ENCODE measurements around the gene DIAPH3.

The DIAPH3 gene

DNA sequence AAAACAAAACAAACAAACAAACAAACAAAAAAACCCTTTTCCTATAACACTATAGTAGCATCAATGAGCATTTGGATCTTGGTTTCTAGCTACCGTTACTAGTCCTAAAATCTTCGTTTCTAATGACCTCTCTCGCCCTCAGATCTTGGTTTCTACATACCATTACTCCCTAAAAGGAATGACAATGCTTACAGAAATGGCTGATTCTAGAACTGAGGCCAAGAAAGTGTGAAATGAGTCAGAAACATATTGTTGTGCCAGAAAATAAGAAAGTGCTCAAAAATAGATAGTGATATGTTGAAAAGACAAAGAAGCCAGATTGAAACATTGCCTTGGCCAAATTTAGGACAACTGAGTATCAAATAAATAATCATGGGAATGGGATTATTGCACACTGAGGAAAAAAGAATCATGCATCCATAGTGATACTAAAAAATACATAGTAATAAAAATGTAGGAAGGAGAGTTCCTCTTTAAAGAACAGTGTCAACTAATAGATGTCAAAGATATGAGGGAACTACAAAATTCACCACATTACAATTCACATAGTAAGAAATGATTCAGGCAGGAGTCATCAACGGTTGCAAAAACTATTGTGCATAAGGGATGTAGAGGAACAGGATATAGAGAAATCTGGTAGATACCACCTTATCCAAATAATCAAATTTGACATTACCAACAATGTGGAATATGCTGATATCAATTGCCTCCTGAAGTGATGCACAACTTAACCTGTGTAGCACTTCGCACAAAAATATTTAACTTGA is 386.6 kb downstream of the DIAPH3 start:
- no peak for DNase-seq (ENCODE audit: low spot score)

DNA sequence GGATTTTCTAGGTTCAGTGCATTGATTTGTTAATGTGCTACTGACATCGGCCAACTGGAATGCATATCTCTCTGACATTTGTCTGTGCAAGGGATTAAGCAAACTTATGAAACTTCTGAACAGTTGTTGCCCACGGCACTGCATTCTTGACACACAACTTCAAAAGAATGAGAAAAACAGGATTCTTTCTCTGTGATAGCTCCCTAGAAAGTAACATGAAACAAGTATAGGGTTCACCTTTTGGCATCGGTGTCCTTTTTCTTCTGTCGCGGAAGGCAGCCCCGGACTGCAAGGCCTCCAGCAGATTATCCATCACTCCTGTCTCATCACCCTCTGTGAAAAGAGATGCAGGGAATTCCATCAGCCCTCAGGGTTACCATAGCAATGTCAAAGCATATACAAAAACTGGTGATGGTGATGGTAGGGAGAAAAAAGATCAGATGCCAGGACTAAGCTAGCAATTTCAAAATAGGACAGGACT is 389.2 kb downstream of the DIAPH3 start:
- no peak for DNase-seq (ENCODE audit: low spot score)

DNA sequence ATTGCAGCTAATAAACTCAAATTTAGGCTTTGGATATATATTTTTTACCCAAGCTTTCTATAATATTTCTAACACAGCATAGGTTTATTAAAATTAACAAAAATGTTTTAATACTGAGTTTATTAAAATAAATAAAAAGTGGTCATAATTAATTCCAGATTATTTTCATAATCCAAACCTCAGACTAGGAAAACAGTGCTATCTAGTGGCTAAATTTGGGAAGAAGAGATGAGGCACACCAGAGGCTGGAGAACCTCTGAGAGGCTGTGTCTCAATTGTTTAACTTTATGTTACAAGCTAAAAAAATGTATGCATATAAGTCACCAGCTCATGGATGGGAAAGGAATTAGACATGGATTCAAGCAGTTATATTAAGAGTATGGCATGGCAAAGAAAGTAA is 392.5 kb downstream of the DIAPH3 start:
- no peak for DNase-seq (ENCODE audit: low spot score)

DNA sequence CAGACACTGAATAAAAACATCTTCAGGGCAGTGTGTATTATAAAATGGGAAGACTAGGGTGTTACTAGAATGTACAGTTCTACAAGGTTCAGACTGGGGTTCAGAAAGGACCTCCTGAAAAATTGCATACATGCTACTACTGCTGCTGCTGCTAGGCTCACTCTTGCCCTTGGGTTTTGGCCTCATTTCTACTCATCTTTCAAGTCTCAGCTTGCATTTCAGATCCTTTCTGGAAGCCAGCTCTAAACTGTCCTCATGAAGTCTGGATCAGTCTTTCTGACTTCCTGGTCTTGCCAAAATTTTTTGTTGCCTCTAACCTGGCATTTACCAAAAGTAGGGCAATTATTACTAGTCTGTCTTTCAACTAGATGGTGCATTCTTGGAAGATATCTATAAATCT is 393.3 kb downstream of the DIAPH3 start:
- DNase-seq (ENCODE audit: low spot score): no peak

DNA sequence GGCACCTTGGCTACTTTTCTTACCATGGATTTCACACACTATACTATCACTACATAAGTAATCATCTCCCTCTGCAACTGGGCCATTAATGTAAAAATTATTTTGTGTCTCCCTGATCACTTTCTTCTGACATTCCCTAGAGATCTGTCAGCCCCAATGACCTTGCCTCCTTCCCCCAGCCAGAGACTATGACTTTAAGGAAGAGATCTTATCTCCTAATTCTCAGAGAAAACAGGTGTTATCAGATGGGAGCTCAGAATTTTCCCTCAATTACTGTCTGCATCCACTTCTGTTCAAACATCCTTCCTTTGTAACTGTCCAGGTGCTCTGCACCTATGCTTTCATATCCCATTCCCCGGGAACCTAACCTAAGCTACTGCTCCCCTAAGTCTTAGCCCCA is 397.5 kb downstream of the DIAPH3 start:
- no peak for DNase-seq (ENCODE audit: low spot score)

DNA sequence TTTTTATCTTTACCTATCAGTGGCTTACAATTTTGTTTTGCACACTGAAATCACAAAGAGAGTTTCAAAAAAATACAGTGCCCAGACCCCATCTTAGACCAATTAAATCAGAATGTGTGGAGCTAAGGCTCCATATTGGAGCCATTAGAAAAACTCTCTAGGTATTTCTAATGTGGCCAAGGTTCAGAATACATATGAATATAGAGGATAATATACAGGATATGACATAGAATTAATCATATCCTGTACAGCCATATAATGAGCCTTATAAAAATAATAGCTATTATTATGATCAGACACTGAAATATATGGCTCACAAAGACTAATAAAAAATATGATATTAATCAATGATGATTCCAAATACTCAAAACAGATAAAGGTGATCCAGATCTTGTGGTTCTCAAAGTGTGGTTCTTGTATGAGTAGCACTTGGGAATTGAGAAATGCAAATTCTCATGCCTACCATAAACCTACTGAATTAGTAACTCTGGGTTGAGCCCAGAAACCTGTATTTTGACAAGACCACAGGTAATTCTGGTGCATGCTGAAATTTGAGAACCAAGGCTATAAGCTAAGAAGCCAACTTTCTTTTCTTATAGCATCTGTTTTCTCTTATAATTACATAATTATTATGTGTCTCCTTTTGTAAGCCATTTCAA is 408.0 kb downstream of the DIAPH3 start:
- DNase-seq (ENCODE audit: low spot score): no peak

DNA sequence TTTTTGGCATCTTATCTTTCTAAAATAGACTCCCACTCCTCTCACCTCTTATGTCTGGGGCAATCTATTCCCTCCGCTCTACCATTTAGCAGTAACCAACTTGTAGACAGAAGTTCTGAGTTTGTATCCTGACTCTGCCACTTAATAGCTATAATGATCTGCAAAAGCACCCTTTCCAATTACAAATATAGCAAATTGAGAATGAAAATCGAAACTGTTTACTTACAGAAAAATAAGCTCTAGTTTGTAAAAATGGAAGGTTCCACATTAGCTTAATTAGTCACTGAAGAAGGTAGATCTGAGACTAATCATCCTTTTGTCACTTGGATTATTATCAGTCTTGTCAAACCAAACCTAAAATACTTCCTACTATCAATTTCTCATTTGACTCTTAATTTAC is 409.3 kb downstream of the DIAPH3 start:
- DNase-seq (ENCODE audit: low spot score): no peak

DNA sequence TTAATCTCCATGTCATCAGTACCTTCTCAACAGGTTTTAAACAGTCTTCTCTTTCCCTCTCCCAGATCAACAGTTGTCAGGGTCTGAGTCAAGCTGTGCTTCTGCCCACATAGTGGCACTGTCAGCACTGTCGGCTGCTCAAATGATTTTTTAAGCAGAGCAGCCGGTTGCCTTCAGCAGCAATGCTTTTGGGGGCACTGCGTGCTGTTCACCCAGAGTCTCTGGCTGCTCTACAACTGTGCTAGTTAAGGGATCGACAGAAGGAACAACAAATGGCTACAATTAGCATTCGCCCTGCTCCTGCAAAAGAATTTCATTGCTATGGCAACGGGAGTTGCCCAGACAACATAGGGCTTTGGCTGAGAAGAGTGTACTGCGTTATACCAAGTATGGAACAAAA is 412.9 kb downstream of the DIAPH3 start:
- DNase-seq (ENCODE audit: low spot score): no peak

DNA sequence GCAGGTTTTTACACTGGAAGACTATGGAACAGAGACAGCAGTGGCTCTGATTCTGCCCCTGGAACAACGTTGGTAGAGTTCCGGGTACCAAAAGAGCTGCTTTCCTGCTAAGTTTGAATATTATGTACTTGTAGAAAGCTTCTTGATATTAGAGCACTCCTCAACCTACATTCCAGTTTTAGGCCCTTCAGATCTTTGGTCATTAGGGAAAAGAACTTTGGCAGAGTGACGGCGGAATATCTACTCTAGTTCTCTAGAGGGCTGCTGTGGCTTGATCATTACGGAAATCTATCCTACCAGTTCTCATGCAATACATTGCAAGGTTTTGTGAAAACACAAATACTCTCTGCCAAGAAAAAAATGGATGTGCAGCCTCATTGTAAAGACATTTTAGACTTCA is 415.7 kb downstream of the DIAPH3 start:
- no peak for DNase-seq (ENCODE audit: low spot score)

DNA sequence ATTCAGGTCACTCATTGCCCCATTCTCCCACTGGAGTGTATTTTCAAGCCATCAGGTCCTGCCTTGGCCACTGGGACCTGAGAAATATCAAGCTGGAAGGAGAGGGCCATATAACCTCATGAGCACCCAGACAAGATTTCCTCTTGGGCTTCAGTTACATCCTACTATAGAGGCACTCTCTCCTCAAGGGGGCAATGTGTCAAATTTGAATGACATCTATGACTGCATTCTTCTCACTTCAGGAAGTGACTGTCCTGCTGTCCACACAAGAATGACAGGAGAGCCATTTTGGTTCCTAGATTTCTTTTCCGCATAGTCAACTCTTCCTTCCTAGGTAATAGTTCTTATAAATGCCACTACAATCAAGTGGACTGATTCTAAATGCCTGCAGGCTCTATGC is 416.2 kb downstream of the DIAPH3 start:
- no peak for DNase-seq (ENCODE audit: low spot score)

DNA sequence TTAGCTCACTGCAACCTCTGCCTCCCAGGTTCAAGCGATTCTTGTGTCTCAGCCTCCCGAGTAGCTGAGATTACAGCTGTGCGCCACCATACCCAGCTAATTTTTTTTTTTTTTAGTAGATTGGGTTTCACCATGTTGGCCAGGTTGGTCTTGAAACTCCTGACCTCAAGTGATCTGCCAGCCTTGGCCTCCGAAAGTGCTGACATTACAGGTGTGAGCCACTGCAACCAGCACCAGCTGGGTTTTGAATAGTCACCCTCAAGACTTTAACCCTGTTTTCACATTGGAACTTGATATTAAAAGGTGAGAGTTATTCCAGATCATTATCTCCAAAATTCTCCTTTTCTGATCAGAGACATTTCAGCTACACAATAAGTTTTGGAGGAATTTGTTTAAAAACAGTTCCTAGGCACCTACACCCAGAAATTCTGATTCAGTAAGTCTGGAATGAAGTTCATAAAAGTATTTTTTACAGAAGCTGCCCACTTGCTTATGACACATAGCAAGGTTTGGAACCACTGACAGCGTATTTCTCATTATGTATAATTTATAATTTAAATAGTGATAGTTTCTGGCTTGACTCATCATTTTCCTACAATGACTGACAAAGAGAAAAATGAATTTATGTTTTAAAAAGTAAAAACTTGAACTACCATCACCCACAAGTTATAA is 417.3 kb downstream of the DIAPH3 start:
- DNase-seq (ENCODE audit: low spot score): no peak

DNA sequence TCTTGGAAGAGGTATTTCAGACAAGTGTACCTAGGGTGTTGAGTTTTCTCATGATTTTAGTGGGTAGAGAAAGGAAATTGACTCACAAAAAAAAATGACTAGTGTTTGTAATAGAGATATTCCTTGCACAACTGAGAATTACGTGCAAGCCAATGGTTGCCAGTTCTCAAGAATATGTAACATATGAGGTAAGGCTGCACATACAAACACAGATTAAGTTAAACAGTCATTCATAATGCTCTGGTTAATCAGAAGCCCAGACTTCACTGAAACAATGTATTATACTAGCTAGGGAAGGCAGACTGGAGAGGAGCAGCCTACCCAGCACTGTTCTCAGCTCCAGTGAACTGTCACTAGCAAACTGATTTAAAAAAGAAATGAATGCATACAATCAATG is 418.3 kb downstream of the DIAPH3 start:
- DNase-seq (ENCODE audit: low spot score): no peak

DNA sequence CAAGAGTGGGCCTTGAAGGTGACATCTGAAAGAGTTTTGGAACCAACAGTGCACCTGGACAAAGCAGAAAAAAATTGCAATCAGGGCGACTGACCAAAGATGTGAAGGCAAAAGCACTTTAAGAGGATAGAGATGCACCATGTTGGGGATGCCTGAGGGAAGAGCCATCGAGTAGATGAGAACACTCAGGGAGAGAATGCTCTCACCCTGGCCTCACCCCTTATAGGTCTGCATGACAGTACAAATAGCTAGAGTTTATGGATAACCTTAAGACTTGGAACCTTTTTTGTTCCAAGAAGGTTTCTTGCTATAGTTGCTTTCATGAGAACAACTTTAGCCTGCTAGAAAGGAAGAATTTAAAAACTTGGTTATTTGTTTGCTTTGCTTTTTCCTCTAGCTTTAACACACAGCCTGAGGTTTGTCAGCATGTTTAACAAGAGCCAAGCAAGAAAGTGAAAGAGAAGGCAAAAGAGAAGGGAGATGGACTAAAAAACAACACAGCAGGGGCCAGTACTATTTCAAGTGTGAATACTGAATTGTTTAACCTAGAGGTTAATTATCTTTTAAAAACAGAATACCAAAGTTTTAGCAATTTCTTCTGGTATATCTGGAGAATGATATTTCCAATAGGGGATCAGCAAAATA is 418.9 kb downstream of the DIAPH3 start:
- no peak for DNase-seq (ENCODE audit: low spot score)

DNA sequence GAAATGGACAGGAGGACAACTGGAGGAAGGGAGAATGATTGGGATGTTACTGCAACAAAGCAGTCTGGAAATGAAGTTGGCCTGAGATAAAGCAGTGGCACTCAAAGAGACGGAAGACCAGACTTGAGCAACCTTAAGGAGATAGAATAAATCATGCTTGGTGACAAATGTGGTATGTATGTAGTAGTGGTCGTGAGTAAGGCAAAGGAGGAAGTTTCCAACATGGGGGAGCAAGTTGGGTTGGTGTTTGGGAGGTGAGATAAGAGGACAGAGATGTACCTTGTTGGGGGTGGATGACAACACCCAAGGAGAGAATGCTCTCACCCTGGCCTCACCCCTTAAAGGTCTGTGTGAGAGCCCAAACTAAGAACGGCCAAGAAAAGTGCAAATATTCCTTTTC is 420.5 kb downstream of the DIAPH3 start:
- no peak for DNase-seq (ENCODE audit: low spot score)

DNA sequence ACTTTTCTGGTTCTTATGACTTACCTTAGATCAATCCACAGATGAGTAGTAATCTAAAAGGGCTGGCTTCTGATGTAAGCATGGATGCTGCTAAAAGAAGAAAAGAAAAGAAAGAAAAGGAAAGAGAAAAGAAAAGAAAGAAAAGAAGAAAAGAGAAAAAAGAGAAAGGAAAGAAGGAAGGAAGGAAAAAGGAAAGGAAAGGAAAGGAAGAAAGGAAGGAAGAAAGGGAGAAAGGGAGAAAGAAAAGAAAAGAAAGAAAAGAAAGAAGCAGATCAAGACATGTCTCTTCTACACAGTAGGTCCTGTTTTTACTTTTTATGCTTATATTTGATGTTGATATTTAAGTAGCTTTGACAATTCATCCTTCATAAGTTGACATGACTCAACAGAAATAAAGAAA is 421.3 kb downstream of the DIAPH3 start:
- no peak for DNase-seq (ENCODE audit: low spot score)

DNA sequence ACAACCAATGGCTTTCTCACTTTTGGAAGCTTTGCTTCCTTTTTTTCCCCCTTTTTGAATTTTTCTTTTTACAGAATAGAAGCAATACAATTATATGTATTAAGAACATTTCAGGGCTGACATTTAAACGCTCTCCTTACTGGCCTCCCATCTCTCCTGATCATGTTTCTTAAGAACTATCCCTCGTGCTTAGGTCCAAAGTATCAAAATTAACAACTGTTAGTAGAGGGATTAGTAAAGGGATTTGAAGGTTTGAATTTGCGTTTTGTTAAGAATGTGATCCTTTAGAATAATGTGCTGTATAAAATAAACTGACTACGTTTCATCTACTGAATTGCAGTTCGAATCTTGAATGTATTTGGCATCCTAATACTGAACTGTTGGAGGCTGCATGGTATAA is 424.8 kb downstream of the DIAPH3 start:
- DNase-seq (ENCODE audit: low spot score): no peak

DNA sequence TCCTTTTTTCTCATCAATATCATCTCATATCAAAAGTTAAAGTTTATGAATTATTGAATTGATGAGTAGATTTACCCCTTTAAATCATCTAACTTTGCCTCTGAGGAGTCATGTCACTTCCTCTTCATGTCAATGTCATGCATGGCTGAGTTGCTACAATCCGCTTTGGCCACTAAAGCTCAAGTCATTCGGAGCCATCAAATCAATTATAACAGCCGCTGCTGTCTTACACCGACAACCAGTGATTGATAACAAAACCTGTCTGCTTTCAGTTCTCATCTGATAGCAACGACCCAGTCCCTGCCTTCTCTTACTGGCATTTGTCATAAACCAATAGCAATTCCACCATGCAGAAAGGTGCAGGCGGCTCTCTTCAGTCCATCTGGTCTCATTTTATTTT is 429.3 kb downstream of the DIAPH3 start:
- no peak for DNase-seq (ENCODE audit: low spot score)

DNA sequence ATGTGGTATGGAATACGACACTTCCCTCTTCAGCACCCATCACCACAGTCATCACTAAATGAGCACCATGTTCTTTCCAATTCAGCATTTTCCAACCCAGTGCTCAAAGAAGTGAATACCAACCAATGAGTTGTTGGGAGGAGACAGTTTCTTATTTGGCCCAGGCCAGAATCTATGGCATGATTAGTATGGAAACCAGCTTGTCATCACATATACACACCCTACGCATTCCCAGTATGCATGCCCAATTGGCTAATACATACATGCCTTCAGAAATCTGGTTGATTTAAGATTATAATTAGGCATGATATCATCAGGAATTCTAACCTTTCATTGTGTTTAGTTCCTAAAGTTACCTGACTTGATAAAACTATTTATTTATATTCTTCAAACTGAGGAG is 430.0 kb downstream of the DIAPH3 start:
- no peak for DNase-seq (ENCODE audit: low spot score)

DNA sequence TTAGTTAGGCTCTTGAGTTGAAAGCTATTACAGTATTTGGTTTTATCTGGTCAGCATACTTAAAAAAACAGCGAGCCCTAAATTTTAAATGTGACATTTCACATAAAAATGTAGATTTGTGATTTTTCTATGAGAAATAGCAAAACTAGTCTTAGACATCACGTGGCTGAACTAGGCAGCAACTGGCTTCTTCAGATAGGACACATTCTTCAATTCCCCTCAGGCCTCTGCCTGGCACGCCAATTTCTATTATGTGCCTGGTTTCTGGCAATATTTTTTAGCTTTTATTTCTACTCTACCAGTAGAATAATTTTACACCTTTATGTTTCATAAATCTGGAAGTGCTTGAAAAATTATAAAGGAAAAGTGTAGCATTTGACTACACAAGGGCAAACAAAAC is 433.7 kb downstream of the DIAPH3 start:
- no peak for DNase-seq (ENCODE audit: low spot score)

DNA sequence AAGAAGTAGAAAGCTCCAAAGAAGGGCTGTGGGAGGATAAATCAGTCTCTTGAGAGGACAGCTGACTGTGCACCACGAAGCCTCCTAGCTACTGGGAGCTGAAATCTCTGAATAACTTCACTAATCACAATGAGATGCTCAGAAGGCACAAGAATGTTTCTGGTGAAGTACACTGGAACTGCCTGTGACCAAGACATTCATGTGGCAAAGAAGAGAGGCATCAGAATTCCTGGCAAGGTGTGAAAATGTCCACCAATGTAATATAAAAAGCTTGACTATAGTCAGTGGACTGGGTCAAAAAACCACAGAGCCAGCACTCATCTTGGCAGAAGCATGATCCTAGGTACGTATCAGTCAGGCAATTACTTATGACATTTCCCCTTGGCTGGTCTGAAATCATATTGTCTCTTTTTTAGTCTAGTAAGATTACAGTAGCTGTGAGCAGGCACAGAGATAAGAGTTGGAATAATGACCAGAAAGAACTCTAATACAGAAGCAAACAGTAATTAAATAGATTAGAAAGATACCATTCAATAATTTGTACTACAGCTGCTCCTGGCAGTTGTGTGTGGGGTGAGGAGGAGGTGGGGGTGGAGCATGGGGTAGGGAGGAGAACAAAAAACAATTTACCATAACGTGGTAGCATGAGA is 434.7 kb downstream of the DIAPH3 start:
- no peak for DNase-seq (ENCODE audit: low spot score)

DNA sequence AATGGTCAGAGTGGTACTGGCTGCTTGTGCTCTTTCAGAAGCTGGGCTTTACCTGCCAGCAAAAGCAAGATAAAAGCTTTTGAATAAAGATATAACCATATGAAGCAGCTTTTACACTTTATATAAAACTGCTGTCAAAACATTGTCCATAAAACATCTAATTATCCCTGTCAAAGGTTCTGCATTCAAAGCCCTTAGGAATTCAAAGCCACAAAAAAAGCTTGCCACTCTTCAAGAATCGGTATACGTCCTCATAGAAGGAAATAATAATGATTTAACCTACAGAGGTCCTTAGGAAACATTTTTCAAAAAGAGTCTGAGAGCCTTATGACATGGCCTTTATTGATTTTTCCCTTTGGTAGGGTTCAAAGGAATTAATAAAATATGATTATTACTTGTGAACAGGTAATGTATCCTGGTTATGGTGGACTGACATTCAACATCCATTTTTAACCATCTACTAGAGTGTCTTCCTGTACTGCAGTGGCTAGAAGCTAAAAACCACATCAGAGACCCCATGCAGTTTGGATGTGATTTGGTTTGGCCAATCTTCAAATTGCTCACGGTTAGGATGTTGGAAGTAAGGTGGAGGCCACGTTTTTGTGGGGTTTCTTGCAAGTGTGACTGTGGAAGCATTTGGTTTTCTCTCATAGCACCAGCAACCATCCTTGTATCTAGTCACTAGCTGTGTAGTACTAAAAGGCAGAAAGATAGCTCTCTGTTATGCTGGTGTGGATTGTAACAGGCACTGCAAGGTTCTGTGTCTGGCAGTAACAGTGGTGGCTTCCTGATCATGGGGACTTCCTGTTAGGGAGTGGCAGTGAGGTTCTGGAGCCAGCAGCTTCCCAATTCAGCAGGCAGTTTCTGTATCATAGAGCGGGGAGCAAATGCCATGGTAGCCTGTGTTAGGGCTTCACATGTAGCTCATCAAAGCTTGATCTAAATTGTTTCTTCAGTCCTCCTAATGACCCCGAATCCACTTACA is 441.5 kb downstream of the DIAPH3 start:
- DNase-seq (ENCODE audit: low spot score): no peak

Measured in LoVo (cell line).